ENCODE measurements around the gene MPP1.
"Not testable (repeated sequence)": the region's sequence is repeated elsewhere in the genome, so short reads cannot be mapped to it uniquely, and the experiment has no call there.

The MPP1 gene

GRCh38 chrX:154825586-154825985, 20.3 kb upstream of the MPP1 start:
- not testable (repeated sequence) for H3K4me3 ChIP-seq (ENCODE audit: low read length in 2 of 2); H3K27ac ChIP-seq (ENCODE audit: low read length); H3K4me1 ChIP-seq (ENCODE audit: control insufficient read depth, insufficient read depth, low read length); H3K36me3 ChIP-seq (ENCODE audit: control insufficient read depth in 2 of 2, insufficient read depth in 2 of 2, low read length in 2 of 2); H3K9ac ChIP-seq (ENCODE audit: low read length in 2 of 2); H3K9me3 ChIP-seq (ENCODE audit: control insufficient read depth in 2 of 2, low read length in 2 of 2); H3K27me3 ChIP-seq (ENCODE audit: control insufficient read depth in 1 of 2, insufficient read depth in 2 of 2, low read length in 2 of 2)

- Histone ChIP-seq H3K9ac (ENCODE audit: low read length in 2 of 2) (no peak overlapping the region), H3K27ac (ENCODE audit: low read length) (no peak overlapping the region), H3K27me3 (ENCODE audit: control insufficient read depth in 1 of 2, insufficient read depth in 2 of 2, low read length in 2 of 2) (no peaks in the 10 kb centered on the region), H3K36me3 (ENCODE audit: control insufficient read depth in 2 of 2, insufficient read depth in 2 of 2, low read length in 2 of 2) (no peaks in the 10 kb centered on the region), H3K4me3 (ENCODE audit: low read length in 2 of 2) (no peak overlapping the region), H3K9me3 (ENCODE audit: control insufficient read depth in 2 of 2, low read length in 2 of 2) (no peaks in the 10 kb centered on the region), H3K4me1 (ENCODE audit: control insufficient read depth, insufficient read depth, low read length) (no peaks in the 10 kb centered on the region)
Observed at GRCh38 chrX:154824638-154825037, 19.4 kb upstream of the MPP1 start.

GRCh38 chrX:154822029-154822428, 16.7 kb upstream of the MPP1 start:
- Histone ChIP-seq H3K4me3 (ENCODE audit: low read length in 2 of 2) (no peak overlapping the region), H3K4me1 (ENCODE audit: control insufficient read depth, insufficient read depth, low read length) (no peaks in the 10 kb centered on the region), H3K36me3 (ENCODE audit: control insufficient read depth in 2 of 2, insufficient read depth in 2 of 2, low read length in 2 of 2) (no peaks in the 10 kb centered on the region)

GRCh38 chrX:154821523-154821922, 16.2 kb upstream of the MPP1 start:
- Histone ChIP-seq H3K36me3 (ENCODE audit: control insufficient read depth in 2 of 2, insufficient read depth in 2 of 2, low read length in 2 of 2) (no peaks in the 10 kb centered on the region), H3K27me3 (ENCODE audit: control insufficient read depth in 1 of 2, insufficient read depth in 2 of 2, low read length in 2 of 2) (no peaks in the 10 kb centered on the region), H3K9ac (ENCODE audit: low read length in 2 of 2) (no peak overlapping the region), H3K9me3 (ENCODE audit: control insufficient read depth in 2 of 2, low read length in 2 of 2) (no peaks in the 10 kb centered on the region), H3K27ac (ENCODE audit: low read length) (no peak overlapping the region), H3K4me1 (ENCODE audit: control insufficient read depth, insufficient read depth, low read length) (no peaks in the 10 kb centered on the region), H3K4me3 (ENCODE audit: low read length in 2 of 2) (no peak overlapping the region)

More at GRCh38 chrX:154822029-154822428, 16.7 kb upstream of the MPP1 start:
- Histone ChIP-seq H3K27ac (ENCODE audit: low read length) (no peak overlapping the region), H3K27me3 (ENCODE audit: control insufficient read depth in 1 of 2, insufficient read depth in 2 of 2, low read length in 2 of 2) (no peaks in the 10 kb centered on the region), H3K9me3 (ENCODE audit: control insufficient read depth in 2 of 2, low read length in 2 of 2) (no peaks in the 10 kb centered on the region), H3K9ac (ENCODE audit: low read length in 2 of 2) (no peak overlapping the region)

- no peak overlapping the region for H3K4me3 ChIP-seq (ENCODE audit: low read length in 2 of 2)
- no peaks in the 10 kb centered on the region for H3K27me3 ChIP-seq (ENCODE audit: control insufficient read depth in 1 of 2, insufficient read depth in 2 of 2, low read length in 2 of 2)
- H3K9ac ChIP-seq (ENCODE audit: low read length in 2 of 2): no peak overlapping the region
- H3K36me3 ChIP-seq (ENCODE audit: control insufficient read depth in 2 of 2, insufficient read depth in 2 of 2, low read length in 2 of 2): no peaks in the 10 kb centered on the region
- no peaks in the 10 kb centered on the region for H3K9me3 ChIP-seq (ENCODE audit: control insufficient read depth in 2 of 2, low read length in 2 of 2)
- H3K4me1 ChIP-seq (ENCODE audit: control insufficient read depth, insufficient read depth, low read length): no peaks in the 10 kb centered on the region
- no peak overlapping the region for H3K27ac ChIP-seq (ENCODE audit: low read length)
Observed at GRCh38 chrX:154819771-154820341, 14.6 kb upstream of the MPP1 start.

- Histone ChIP-seq H3K4me1 (ENCODE audit: control insufficient read depth, insufficient read depth, low read length) (no peaks in the 10 kb centered on the region), H3K36me3 (ENCODE audit: control insufficient read depth in 2 of 2, insufficient read depth in 2 of 2, low read length in 2 of 2) (no peaks in the 10 kb centered on the region), H3K27me3 (ENCODE audit: control insufficient read depth in 1 of 2, insufficient read depth in 2 of 2, low read length in 2 of 2) (no peaks in the 10 kb centered on the region), H3K27ac (ENCODE audit: low read length) (no peak overlapping the region), H3K9me3 (ENCODE audit: control insufficient read depth in 2 of 2, low read length in 2 of 2) (no peaks in the 10 kb centered on the region), H3K4me3 (ENCODE audit: low read length in 2 of 2) (no peak overlapping the region), H3K9ac (ENCODE audit: low read length in 2 of 2) (no peak overlapping the region)
Observed at GRCh38 chrX:154818916-154819770, 13.9 kb upstream of the MPP1 start.

GRCh38 chrX:154817048-154817618, 11.8 kb upstream of the MPP1 start:
- not testable (repeated sequence) for H3K9ac ChIP-seq (ENCODE audit: low read length in 2 of 2); H3K9me3 ChIP-seq (ENCODE audit: control insufficient read depth in 2 of 2, low read length in 2 of 2); H3K36me3 ChIP-seq (ENCODE audit: control insufficient read depth in 2 of 2, insufficient read depth in 2 of 2, low read length in 2 of 2); H3K27me3 ChIP-seq (ENCODE audit: control insufficient read depth in 1 of 2, insufficient read depth in 2 of 2, low read length in 2 of 2); H3K4me3 ChIP-seq (ENCODE audit: low read length in 2 of 2); H3K27ac ChIP-seq (ENCODE audit: low read length); H3K4me1 ChIP-seq (ENCODE audit: control insufficient read depth, insufficient read depth, low read length)

GRCh38 chrX:154816326-154816898, 11.1 kb upstream of the MPP1 start:
- H3K27me3 ChIP-seq (ENCODE audit: control insufficient read depth in 1 of 2, insufficient read depth in 2 of 2, low read length in 2 of 2); H3K9ac ChIP-seq (ENCODE audit: low read length in 2 of 2); H3K36me3 ChIP-seq (ENCODE audit: control insufficient read depth in 2 of 2, insufficient read depth in 2 of 2, low read length in 2 of 2); H3K27ac ChIP-seq (ENCODE audit: low read length); H3K9me3 ChIP-seq (ENCODE audit: control insufficient read depth in 2 of 2, low read length in 2 of 2); H3K4me3 ChIP-seq (ENCODE audit: low read length in 2 of 2); H3K4me1 ChIP-seq (ENCODE audit: control insufficient read depth, insufficient read depth, low read length): not testable (repeated sequence)

- no peak overlapping the region for H3K4me3 ChIP-seq (ENCODE audit: low read length in 2 of 2)
- no peaks in the 10 kb centered on the region for H3K27me3 ChIP-seq (ENCODE audit: control insufficient read depth in 1 of 2, insufficient read depth in 2 of 2, low read length in 2 of 2)
- no peak overlapping the region for H3K27ac ChIP-seq (ENCODE audit: low read length)
- H3K36me3 ChIP-seq (ENCODE audit: control insufficient read depth in 2 of 2, insufficient read depth in 2 of 2, low read length in 2 of 2): no peaks in the 10 kb centered on the region
- H3K9ac ChIP-seq (ENCODE audit: low read length in 2 of 2): no peak overlapping the region
- H3K9me3 ChIP-seq (ENCODE audit: control insufficient read depth in 2 of 2, low read length in 2 of 2): no peaks in the 10 kb centered on the region
- no peaks in the 10 kb centered on the region for H3K4me1 ChIP-seq (ENCODE audit: control insufficient read depth, insufficient read depth, low read length)
Observed at GRCh38 chrX:154815274-154815818, 10.1 kb upstream of the MPP1 start.

GRCh38 chrX:154813801-154814200, 8.5 kb upstream of the MPP1 start:
- H3K9me3 ChIP-seq (ENCODE audit: control insufficient read depth in 2 of 2, low read length in 2 of 2): no peaks in the 10 kb centered on the region
- H3K27me3 ChIP-seq (ENCODE audit: control insufficient read depth in 1 of 2, insufficient read depth in 2 of 2, low read length in 2 of 2): no peaks in the 10 kb centered on the region
- H3K4me3 ChIP-seq (ENCODE audit: low read length in 2 of 2): no peak overlapping the region
- H3K4me1 ChIP-seq (ENCODE audit: control insufficient read depth, insufficient read depth, low read length): no peaks in the 10 kb centered on the region
- H3K9ac ChIP-seq (ENCODE audit: low read length in 2 of 2): no peak overlapping the region
- H3K36me3 ChIP-seq (ENCODE audit: control insufficient read depth in 2 of 2, insufficient read depth in 2 of 2, low read length in 2 of 2): no peaks in the 10 kb centered on the region
- H3K27ac ChIP-seq (ENCODE audit: low read length): no peak overlapping the region

Data from stomach smooth muscle (tissue), 2 donors.